Measurements from ENCODE around the gene GGTLC1.

GRCh38 chr20:23943304-23943703 is 45.3 kb downstream of the GGTLC1 start:
- TF ChIP-seq TAF1 (IDR thresholded peaks at IDR 0.05; ENCODE audit: low read depth, low read length) = no peak
- TF ChIP-seq HDAC6 (IDR thresholded peaks at IDR 0.05; ENCODE audit: low read depth, low read length) = no peak
- no peak for TF ChIP-seq SP4 (IDR thresholded peaks at IDR 0.05; ENCODE audit: low read length)
- no peak for TF ChIP-seq POLR2A (IDR thresholded peaks at IDR 0.05; ENCODE audit: control extremely low read depth in 1 of 2, low read depth in 2 of 2, low read length in 2 of 2)
- TF ChIP-seq CTCF (IDR thresholded peaks at IDR 0.05; ENCODE audit: control extremely low read depth in 1 of 3, insufficient read depth in 1 of 3, low read depth in 1 of 3, low read length in 3 of 3) = no peak
- TF ChIP-seq CBX8 (IDR thresholded peaks at IDR 0.05; ENCODE audit: borderline replicate concordance, low read depth, low read length) = no peak

All from H1 (cell line).